OCI-LY1 (cell line): ENCODE measurements around the gene TNS3.

Source experiments
- EZH2 ChIP-seq: fragments of 200-600 bp; sonication (generic), shearing (Covaris generic); IDR thresholded peaks from 2 replicates; pipeline ENCODE4 v1.8.0; 2017; ENCODE audit warnings: borderline replicate concordance, mixed run types, mild to moderate bottlenecking, antibody characterized with exemption, low read length, moderate library complexity, mixed read lengths
- TF ChIP-seq, protein P1 (sequence below): fragments of 200-600 bp; sonication (generic), shearing (Covaris generic); IDR thresholded peaks from 2 replicates; pipeline ENCODE4 v1.5.1; 2017; ENCODE audit warnings: mild to moderate bottlenecking, antibody characterized with exemption, low read length, moderate library complexity, mixed read lengths

GRCh38 chr7:47565640-47566250, 16.2 kb downstream of the TNS3 start:
- TF ChIP-seq, protein P1, sequence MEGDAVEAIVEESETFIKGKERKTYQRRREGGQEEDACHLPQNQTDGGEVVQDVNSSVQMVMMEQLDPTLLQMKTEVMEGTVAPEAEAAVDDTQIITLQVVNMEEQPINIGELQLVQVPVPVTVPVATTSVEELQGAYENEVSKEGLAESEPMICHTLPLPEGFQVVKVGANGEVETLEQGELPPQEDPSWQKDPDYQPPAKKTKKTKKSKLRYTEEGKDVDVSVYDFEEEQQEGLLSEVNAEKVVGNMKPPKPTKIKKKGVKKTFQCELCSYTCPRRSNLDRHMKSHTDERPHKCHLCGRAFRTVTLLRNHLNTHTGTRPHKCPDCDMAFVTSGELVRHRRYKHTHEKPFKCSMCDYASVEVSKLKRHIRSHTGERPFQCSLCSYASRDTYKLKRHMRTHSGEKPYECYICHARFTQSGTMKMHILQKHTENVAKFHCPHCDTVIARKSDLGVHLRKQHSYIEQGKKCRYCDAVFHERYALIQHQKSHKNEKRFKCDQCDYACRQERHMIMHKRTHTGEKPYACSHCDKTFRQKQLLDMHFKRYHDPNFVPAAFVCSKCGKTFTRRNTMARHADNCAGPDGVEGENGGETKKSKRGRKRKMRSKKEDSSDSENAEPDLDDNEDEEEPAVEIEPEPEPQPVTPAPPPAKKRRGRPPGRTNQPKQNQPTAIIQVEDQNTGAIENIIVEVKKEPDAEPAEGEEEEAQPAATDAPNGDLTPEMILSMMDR, result no peak
- no peak for TF ChIP-seq EZH2
